GM18870 (cell line): ENCODE measurements around the gene PARD3.

Source experiments
- ATAC-seq: cut with Tn5 transposase; IDR thresholded peaks from one replicate; pipeline ENCODE4 v1.9.1; 2021; ENCODE audit warnings: moderate library complexity; ENCODE audit not compliant: unreplicated experiment

Gene PARD3

GRCh38 chr10:34178756-34179155 is 636.3 kb downstream of the PARD3 start:
- no peak for ATAC-seq

GRCh38 chr10:34178196-34178595 is 636.9 kb downstream of the PARD3 start:
- ATAC-seq, result no peak

- no peak for ATAC-seq
These were observed 637.7 kb downstream of the PARD3 start for GRCh38 chr10:34177445-34177844.

GRCh38 chr10:34176351-34176750 is 638.7 kb downstream of the PARD3 start:
- ATAC-seq, result no peak

GRCh38 chr10:34175121-34175520 is 640.0 kb downstream of the PARD3 start:
- no peak for ATAC-seq

GRCh38 chr10:34172936-34173533 is 642.1 kb downstream of the PARD3 start:
- no peak for ATAC-seq

- no peak for ATAC-seq
These were observed 643.1 kb downstream of the PARD3 start for GRCh38 chr10:34171957-34172527.

- ATAC-seq, result no peak
These were observed 645.4 kb downstream of the PARD3 start for GRCh38 chr10:34169677-34170076.

- no peak for ATAC-seq
These were observed 646.0 kb downstream of the PARD3 start for GRCh38 chr10:34169131-34169530.

- ATAC-seq, result no peak
These were observed 646.7 kb downstream of the PARD3 start for GRCh38 chr10:34168439-34168838.

GRCh38 chr10:34166823-34167222 is 648.3 kb downstream of the PARD3 start:
- ATAC-seq, result no peak

GRCh38 chr10:34166354-34166753 is 648.7 kb downstream of the PARD3 start:
- no peak for ATAC-seq

GRCh38 chr10:34164029-34164428 is 651.1 kb downstream of the PARD3 start:
- no peak for ATAC-seq

GRCh38 chr10:34163075-34163905 is 651.8 kb downstream of the PARD3 start:
- no peak for ATAC-seq

- no peak for ATAC-seq
These were observed 653.2 kb downstream of the PARD3 start for GRCh38 chr10:34161777-34162370.

- no peak for ATAC-seq
These were observed 654.5 kb downstream of the PARD3 start for GRCh38 chr10:34160595-34160994.

GRCh38 chr10:34157501-34157900 is 657.6 kb downstream of the PARD3 start:
- ATAC-seq, result no peak

GRCh38 chr10:34156781-34157425 is 658.2 kb downstream of the PARD3 start:
- no peak for ATAC-seq

GRCh38 chr10:34155812-34156211 is 659.3 kb downstream of the PARD3 start:
- ATAC-seq, result no peak

GRCh38 chr10:34154383-34154900 is 660.7 kb downstream of the PARD3 start:
- ATAC-seq, result no peak
